GM06990 (cell line): Measurements from ENCODE around the gene MBNL2.

Experiments
- DNase-seq: peaks from one replicate; pipeline ENCODE4 v3.0.0-alpha.2; 2011; ENCODE audit not compliant: insufficient read length; ENCODE audit errors: extremely low read depth
- H3K27me3 ChIP-seq: replicated peaks from 2 replicates; pipeline ENCODE4 v1.6.0; 2011; ENCODE audit warnings: low read length; ENCODE audit not compliant: control insufficient read depth, insufficient read depth
- H3K36me3 ChIP-seq: 2 replicates; pipeline ENCODE4 v1.5.1; 2011; ENCODE audit warnings: low read length; ENCODE audit not compliant: control insufficient read depth, insufficient read depth
- H3K4me3 ChIP-seq: replicated peaks from 2 replicates; pipeline ENCODE4 v1.5.1; 2011; ENCODE audit warnings: low read depth, mild to moderate bottlenecking, control low read depth, low read length
- TF ChIP-seq, protein P1 (sequence below): IDR thresholded peaks from 2 replicates; pipeline ENCODE4 v1.5.1; 2011; ENCODE audit warnings: low read length, control low read depth, mild to moderate bottlenecking, inconsistent platforms; ENCODE audit not compliant: insufficient read depth, poor library complexity, severe bottlenecking

MBNL2 gene

GRCh38 chr13:97403893-97404750 lies 182.0 kb downstream of the MBNL2 start:
- H3K27me3 ChIP-seq, result no peaks in the 10 kb centered on the region
- no peak for DNase-seq
- H3K4me3 ChIP-seq, result no peak overlapping the region
- TF ChIP-seq, protein P1, sequence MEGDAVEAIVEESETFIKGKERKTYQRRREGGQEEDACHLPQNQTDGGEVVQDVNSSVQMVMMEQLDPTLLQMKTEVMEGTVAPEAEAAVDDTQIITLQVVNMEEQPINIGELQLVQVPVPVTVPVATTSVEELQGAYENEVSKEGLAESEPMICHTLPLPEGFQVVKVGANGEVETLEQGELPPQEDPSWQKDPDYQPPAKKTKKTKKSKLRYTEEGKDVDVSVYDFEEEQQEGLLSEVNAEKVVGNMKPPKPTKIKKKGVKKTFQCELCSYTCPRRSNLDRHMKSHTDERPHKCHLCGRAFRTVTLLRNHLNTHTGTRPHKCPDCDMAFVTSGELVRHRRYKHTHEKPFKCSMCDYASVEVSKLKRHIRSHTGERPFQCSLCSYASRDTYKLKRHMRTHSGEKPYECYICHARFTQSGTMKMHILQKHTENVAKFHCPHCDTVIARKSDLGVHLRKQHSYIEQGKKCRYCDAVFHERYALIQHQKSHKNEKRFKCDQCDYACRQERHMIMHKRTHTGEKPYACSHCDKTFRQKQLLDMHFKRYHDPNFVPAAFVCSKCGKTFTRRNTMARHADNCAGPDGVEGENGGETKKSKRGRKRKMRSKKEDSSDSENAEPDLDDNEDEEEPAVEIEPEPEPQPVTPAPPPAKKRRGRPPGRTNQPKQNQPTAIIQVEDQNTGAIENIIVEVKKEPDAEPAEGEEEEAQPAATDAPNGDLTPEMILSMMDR, result no peak
- H3K36me3 ChIP-seq, result no peaks in the 10 kb centered on the region

DNA sequence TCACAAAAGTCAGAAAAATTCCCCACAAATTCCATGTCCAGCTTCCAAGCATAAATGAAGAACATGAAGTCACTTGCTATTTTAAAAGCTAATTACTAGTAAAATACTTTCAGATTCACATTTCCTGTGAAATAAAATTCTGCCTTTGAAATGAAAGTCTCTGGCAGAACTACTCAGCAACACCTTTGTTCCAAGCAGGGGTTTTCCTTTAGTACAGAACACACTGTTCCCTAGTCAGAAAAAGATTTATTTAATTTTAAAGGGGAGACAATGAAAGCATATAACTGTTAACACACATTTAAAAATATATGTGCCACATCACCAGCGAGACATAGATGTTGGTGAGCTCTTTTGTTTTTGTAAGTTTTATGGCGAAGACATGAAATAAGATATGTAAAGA lies 185.4 kb downstream of the MBNL2 start:
- TF ChIP-seq, protein P1, result no peak
- H3K36me3 ChIP-seq, result no peaks in the 10 kb centered on the region
- DNase-seq, result no peak
- H3K4me3 ChIP-seq, result no peak overlapping the region
- H3K27me3 ChIP-seq, result no peaks in the 10 kb centered on the region

DNA sequence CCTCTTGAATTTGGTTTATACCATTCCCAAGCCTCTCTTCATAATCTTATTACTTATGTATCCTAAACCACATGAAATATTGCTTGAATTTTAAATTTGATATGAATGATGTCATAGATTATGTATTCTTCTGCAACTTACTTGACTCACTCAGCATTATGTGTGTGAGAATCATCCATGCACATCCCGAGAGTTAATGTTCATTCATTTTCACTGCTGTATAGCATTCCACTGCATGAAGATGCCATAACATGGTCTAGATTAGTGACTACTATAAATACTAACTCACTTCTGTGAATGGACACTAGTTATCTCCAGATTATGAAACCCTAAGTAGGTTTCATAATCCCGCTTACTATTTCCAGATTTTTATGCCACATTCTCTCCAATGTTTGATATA lies 186.8 kb downstream of the MBNL2 start:
- TF ChIP-seq, protein P1, result no peak
- H3K36me3 ChIP-seq, result no peaks in the 10 kb centered on the region
- H3K27me3 ChIP-seq, result no peaks in the 10 kb centered on the region
- H3K4me3 ChIP-seq, result no peak overlapping the region
- DNase-seq, result no peak

GRCh38 chr13:97411984-97412383 lies 189.9 kb downstream of the MBNL2 start:
- TF ChIP-seq, protein P1, result no peak
- H3K27me3 ChIP-seq, result no peaks in the 10 kb centered on the region
- no peak overlapping the region for H3K4me3 ChIP-seq
- DNase-seq, result no peak
- H3K36me3 ChIP-seq, result no peaks in the 10 kb centered on the region

DNA sequence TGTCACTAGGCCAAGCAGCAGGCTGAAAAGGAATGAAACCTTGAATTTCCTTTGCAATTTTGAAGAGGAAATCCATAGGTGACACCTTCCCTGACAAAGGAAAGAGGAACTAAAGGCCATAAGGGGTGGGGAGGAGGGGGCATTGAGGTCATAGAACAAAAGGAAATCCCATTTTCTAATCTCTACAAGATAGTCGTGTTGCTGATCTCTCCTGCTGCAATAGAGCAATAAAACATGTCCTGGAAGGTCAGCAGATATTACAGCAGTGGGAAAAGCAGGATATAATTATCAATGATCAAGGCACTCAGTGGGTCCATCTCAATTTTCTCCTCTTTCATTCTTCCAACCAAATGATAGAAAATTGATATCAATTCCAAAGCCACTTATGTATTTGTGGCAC lies 191.6 kb downstream of the MBNL2 start:
- Histone ChIP-seq H3K4me3 (no peak overlapping the region), H3K27me3 (no peaks in the 10 kb centered on the region), H3K36me3 (no peaks in the 10 kb centered on the region)
- TF ChIP-seq, protein P1, result no peak
- no peak for DNase-seq

DNA sequence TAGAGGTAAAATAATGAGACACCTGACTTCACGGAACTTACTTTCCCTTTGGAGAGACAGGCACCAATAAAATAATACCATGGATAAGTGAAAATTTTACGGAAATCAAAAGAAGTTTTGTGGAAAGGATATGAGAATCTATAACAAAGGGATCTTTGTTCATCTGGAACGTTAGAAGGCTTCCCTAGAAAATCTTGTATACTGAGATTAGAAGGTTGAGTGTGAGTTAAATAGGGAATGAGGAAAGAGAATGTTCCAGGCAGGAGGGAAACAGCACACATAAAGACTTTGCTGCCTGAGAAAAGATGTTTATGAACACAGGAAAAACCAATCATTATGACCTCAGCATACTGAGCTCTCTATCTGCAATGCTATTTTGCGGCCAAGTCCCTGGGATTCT lies 192.3 kb downstream of the MBNL2 start:
- H3K27me3 ChIP-seq, result no peaks in the 10 kb centered on the region
- TF ChIP-seq, protein P1, result no peak
- no peak for DNase-seq
- no peaks in the 10 kb centered on the region for H3K36me3 ChIP-seq
- no peak overlapping the region for H3K4me3 ChIP-seq
